ENCODE results near the gene CENPP. TPM values are rescaled to one million over a fixed set of nuclear protein-coding genes. Genes with fewer than 3 reads are reported as not detected.

The CENPP gene
- total RNA-seq, 1 experiment from 2014 or later: 14.3 TPM

DNA sequence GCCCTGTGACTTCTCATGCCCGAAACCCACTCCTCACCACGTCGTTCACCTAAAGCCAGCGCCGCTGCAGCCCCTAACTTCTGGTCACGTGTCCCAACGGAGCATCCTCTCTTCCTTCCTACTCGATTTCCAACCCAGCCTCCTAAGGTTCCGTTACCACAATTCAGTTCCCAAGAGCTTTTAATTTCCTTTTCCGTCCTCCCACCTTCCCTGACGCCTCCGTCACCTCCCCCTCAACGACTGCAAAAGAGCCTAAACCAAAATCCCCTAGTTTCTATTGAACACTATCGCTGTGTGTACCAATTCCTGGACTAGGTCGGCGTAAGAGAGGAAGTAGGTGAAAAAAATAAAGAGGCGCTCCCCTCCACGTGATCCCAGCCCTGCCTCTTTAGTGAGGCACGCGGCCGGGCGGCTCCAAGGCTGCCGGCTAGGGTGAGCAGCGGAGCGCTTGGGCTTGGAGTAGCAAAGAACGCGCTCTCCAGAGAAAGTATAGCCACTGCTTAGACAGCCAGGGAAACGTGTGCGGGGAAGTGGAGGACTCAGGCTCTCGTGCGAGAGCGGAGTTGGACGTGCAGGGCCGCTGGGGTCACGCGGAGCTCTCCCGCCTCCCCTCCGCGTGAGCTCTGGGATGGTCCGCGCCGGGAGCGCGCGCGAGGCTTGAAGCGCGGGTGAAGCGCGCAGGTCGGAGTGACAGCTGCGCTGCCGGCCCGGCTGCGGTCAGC lies at the start of gene CENPP, which contains the start of gene NOL8 (continued):
- TF ChIP-seq, protein P1, sequence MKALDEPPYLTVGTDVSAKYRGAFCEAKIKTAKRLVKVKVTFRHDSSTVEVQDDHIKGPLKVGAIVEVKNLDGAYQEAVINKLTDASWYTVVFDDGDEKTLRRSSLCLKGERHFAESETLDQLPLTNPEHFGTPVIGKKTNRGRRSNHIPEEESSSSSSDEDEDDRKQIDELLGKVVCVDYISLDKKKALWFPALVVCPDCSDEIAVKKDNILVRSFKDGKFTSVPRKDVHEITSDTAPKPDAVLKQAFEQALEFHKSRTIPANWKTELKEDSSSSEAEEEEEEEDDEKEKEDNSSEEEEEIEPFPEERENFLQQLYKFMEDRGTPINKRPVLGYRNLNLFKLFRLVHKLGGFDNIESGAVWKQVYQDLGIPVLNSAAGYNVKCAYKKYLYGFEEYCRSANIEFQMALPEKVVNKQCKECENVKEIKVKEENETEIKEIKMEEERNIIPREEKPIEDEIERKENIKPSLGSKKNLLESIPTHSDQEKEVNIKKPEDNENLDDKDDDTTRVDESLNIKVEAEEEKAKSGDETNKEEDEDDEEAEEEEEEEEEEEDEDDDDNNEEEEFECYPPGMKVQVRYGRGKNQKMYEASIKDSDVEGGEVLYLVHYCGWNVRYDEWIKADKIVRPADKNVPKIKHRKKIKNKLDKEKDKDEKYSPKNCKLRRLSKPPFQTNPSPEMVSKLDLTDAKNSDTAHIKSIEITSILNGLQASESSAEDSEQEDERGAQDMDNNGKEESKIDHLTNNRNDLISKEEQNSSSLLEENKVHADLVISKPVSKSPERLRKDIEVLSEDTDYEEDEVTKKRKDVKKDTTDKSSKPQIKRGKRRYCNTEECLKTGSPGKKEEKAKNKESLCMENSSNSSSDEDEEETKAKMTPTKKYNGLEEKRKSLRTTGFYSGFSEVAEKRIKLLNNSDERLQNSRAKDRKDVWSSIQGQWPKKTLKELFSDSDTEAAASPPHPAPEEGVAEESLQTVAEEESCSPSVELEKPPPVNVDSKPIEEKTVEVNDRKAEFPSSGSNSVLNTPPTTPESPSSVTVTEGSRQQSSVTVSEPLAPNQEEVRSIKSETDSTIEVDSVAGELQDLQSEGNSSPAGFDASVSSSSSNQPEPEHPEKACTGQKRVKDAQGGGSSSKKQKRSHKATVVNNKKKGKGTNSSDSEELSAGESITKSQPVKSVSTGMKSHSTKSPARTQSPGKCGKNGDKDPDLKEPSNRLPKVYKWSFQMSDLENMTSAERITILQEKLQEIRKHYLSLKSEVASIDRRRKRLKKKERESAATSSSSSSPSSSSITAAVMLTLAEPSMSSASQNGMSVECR (CRISPR knock-in tag; IDR thresholded peaks at IDR 0.05; ENCODE audit: borderline replicate concordance): peak; percentile 92
- TF ChIP-seq, protein P2, sequence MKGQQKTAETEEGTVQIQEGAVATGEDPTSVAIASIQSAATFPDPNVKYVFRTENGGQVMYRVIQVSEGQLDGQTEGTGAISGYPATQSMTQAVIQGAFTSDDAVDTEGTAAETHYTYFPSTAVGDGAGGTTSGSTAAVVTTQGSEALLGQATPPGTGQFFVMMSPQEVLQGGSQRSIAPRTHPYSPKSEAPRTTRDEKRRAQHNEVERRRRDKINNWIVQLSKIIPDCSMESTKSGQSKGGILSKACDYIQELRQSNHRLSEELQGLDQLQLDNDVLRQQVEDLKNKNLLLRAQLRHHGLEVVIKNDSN (CRISPR knock-in tag; IDR thresholded peaks at IDR 0.05): peak; percentile 98
- TF ChIP-seq ZNF232 (CRISPR knock-in tag; IDR thresholded peaks at IDR 0.05) (0 out of 2 replicates have a peak, but pooled peaks have one; percentile 21), ZBTB21 (CRISPR knock-in tag; IDR thresholded peaks at IDR 0.05; ENCODE audit: borderline replicate concordance) (no peak), ATF1 (CRISPR knock-in tag; IDR thresholded peaks at IDR 0.05) (no peak), ZNF317 (CRISPR knock-in tag; IDR thresholded peaks at IDR 0.05; ENCODE audit: borderline replicate concordance, low read depth) (no peak), JUN (CRISPR knock-in tag; IDR thresholded peaks at IDR 0.05) (no peak)
- TF ChIP-seq, protein P3, sequence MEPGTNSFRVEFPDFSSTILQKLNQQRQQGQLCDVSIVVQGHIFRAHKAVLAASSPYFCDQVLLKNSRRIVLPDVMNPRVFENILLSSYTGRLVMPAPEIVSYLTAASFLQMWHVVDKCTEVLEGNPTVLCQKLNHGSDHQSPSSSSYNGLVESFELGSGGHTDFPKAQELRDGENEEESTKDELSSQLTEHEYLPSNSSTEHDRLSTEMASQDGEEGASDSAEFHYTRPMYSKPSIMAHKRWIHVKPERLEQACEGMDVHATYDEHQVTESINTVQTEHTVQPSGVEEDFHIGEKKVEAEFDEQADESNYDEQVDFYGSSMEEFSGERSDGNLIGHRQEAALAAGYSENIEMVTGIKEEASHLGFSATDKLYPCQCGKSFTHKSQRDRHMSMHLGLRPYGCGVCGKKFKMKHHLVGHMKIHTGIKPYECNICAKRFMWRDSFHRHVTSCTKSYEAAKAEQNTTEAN (CRISPR knock-in tag; IDR thresholded peaks at IDR 0.05): 0 out of 2 replicates have a peak, but pooled peaks have one; percentile 69
- TF ChIP-seq, protein P4, sequence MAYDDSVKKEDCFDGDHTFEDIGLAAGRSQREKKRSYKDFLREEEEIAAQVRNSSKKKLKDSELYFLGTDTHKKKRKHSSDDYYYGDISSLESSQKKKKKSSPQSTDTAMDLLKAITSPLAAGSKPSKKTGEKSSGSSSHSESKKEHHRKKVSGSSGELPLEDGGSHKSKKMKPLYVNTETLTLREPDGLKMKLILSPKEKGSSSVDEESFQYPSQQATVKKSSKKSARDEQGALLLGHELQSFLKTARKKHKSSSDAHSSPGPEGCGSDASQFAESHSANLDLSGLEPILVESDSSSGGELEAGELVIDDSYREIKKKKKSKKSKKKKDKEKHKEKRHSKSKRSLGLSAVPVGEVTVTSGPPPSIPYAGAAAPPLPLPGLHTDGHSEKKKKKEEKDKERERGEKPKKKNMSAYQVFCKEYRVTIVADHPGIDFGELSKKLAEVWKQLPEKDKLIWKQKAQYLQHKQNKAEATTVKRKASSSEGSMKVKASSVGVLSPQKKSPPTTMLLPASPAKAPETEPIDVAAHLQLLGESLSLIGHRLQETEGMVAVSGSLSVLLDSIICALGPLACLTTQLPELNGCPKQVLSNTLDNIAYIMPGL (CRISPR knock-in tag; IDR thresholded peaks at IDR 0.05): peak; percentile 70; the same call in 1 of the 2 replicates

DNA sequence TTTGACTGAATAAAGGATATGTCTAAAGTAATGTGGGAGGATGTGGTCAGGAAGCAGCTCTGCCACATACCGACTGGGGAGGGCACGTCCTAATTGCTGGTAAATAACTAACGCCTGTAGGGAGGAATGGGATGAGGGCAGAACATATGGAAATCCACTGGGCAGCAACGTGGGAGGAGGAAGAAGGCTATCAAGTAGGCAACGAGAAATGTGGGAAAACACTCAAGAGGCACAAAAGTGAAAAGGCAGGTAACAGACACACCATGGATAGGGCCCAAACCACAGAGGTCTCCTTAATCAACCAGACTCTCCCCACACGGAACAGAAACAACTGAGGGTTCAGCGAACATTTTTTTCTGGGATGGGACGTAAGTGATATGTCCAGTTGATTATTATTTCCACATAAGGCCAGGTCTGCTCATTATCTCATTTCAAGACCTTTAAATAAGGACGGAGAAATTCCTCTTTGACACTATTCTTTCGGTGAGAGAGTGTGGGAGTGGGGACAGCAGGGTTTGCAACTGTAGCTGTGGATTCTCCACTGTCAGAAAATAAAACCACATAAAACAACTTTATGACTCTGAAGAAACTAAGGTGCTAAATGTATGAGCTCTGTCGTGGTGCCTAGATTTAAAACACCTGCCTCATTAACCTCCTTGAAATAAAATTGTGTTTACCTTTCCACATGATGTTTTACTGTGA lies 49.3 kb upstream of the CENPP start:
- Mint-ChIP-seq H3K9me3 (no peaks in the 10 kb centered on the region), H3K4me3 (no peak overlapping the region), H3K27ac (no peak overlapping the region), H3K27me3 (ENCODE audit: low read depth) (no peaks in the 10 kb centered on the region), H3K36me3 (peaks cover 89% of the 10 kb centered on the region), H3K4me1 (no peaks in the 10 kb centered on the region)
- no peak for ATAC-seq
- ChIA-PET POLR2A (no interaction called here), CTCF (no interaction called here)
- TF ChIP-seq GRHL2 (CRISPR knock-in tag; IDR thresholded peaks at IDR 0.05; ENCODE audit: insufficient replicate concordance, severe bottlenecking) (no peak), FOXK1 (CRISPR knock-in tag; IDR thresholded peaks at IDR 0.05) (no peak), SMAD4 (CRISPR knock-in tag; IDR thresholded peaks at IDR 0.05) (no peak), HMGA2 (CRISPR knock-in tag; IDR thresholded peaks at IDR 0.05) (no peak), ZNF416 (CRISPR knock-in tag; IDR thresholded peaks at IDR 0.05) (no peak)
- TF ChIP-seq, protein P5, sequence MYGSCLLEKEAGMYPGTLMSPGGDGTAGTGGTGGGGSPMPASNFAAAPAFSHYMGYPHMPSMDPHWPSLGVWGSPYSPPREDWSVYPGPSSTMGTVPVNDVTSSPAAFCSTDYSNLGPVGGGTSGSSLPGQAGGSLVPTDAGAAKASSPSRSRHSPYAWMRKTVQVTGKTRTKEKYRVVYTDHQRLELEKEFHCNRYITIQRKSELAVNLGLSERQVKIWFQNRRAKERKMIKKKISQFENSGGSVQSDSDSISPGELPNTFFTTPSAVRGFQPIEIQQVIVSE (CRISPR knock-in tag; IDR thresholded peaks at IDR 0.05; ENCODE audit: borderline replicate concordance): no peak
- TF ChIP-seq, protein P6, sequence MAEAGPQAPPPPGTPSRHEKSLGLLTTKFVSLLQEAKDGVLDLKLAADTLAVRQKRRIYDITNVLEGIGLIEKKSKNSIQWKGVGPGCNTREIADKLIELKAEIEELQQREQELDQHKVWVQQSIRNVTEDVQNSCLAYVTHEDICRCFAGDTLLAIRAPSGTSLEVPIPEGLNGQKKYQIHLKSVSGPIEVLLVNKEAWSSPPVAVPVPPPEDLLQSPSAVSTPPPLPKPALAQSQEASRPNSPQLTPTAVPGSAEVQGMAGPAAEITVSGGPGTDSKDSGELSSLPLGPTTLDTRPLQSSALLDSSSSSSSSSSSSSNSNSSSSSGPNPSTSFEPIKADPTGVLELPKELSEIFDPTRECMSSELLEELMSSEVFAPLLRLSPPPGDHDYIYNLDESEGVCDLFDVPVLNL (CRISPR knock-in tag; IDR thresholded peaks at IDR 0.05; ENCODE audit: borderline replicate concordance, low read depth): no peak
- TF ChIP-seq, protein P7, sequence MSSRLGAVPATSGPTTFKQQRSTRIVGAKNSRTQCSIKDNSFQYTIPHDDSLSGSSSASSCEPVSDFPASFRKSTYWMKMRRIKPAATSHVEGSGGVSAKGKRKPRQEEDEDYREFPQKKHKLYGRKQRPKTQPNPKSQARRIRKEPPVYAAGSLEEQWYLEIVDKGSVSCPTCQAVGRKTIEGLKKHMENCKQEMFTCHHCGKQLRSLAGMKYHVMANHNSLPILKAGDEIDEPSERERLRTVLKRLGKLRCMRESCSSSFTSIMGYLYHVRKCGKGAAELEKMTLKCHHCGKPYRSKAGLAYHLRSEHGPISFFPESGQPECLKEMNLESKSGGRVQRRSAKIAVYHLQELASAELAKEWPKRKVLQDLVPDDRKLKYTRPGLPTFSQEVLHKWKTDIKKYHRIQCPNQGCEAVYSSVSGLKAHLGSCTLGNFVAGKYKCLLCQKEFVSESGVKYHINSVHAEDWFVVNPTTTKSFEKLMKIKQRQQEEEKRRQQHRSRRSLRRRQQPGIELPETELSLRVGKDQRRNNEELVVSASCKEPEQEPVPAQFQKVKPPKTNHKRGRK (CRISPR knock-in tag; IDR thresholded peaks at IDR 0.05; ENCODE audit: borderline replicate concordance): no peak
- no peak for DNase-seq (ENCODE audit: low spot score)
